Neural cell (in vitro differentiated cells): Measurements from ENCODE around the gene SGCE. TPM values are rescaled to one million over a fixed set of nuclear protein-coding genes. Genes with fewer than 3 reads are reported as not detected.

Experiments
- H2AFZ ChIP-seq: fragments of 200-600, 300-800 bp; sonication (generic), shearing (Covaris generic); 2 replicates; pipeline ENCODE4 v1.6.0; 2014; ENCODE audit warnings: low read depth, mild to moderate bottlenecking, antibody characterized with exemption, low read length, moderate library complexity
- H3F3A ChIP-seq: fragments of 200-600 bp; shearing (Covaris generic); 2 replicates; pipeline ENCODE4 v1.6.1; 2016; ENCODE audit warnings: mild to moderate bottlenecking, moderate library complexity, mixed read lengths, antibody characterized with exemption, low read length; ENCODE audit not compliant: insufficient read depth, poor library complexity, severe bottlenecking
- H3K27ac ChIP-seq: fragments of 200-600, 300-800 bp; sonication (generic), shearing (Covaris generic); 2 replicates; pipeline ENCODE4 v1.5.1; 2014; ENCODE audit warnings: mild to moderate bottlenecking, low read length, moderate library complexity
- H3K27me3 ChIP-seq: fragments of 300-800, 200-600 bp; sonication (generic), shearing (Covaris generic); 2 replicates; pipeline ENCODE4 v1.6.0; 2014; ENCODE audit warnings: mild to moderate bottlenecking, low read depth, low read length, moderate library complexity; ENCODE audit not compliant: insufficient read depth
- H3K36me3 ChIP-seq: fragments of 300-800, 200-600 bp; sonication (generic), shearing (Covaris generic); 2 replicates; pipeline ENCODE4 v1.5.1; 2014; ENCODE audit warnings: mild to moderate bottlenecking, antibody characterized with exemption, low read length, moderate library complexity; ENCODE audit not compliant: insufficient read depth
- H3K4me2 ChIP-seq: fragments of 300-800, 200-600 bp; sonication (generic), shearing (Covaris generic); 2 replicates; pipeline ENCODE4 v1.6.0; 2014; ENCODE audit warnings: mild to moderate bottlenecking, low read length
- H3K4me3 ChIP-seq: fragments of 300-800, 200-600 bp; sonication (generic), shearing (Covaris generic); 2 replicates; pipeline ENCODE4 v1.5.1; 2014; ENCODE audit warnings: mild to moderate bottlenecking, low read length, moderate library complexity
- H3K79me2 ChIP-seq: fragments of 200-600 bp; shearing (Covaris generic); replicated peaks from 2 replicates; pipeline ENCODE4 v1.6.0; 2014; ENCODE audit warnings: mild to moderate bottlenecking, low read length, moderate library complexity; ENCODE audit not compliant: insufficient read depth
- H3K9ac ChIP-seq: fragments of 300-800, 200-600 bp; sonication (generic), shearing (Covaris generic); 2 replicates; pipeline ENCODE4 v1.6.1; 2016; ENCODE audit warnings: mild to moderate bottlenecking, low read length, mixed read lengths
- H3K9me2 ChIP-seq: fragments of 200-600 bp; shearing (Covaris generic); 2 replicates; pipeline ENCODE4 v1.6.1; 2016; ENCODE audit warnings: mild to moderate bottlenecking, low read length, mixed read lengths; ENCODE audit not compliant: insufficient read depth
- H3K9me3 ChIP-seq: fragments of 200-600, 300-800 bp; sonication (generic), shearing (Covaris generic); 2 replicates; pipeline ENCODE4 v1.6.1; 2016; ENCODE audit warnings: mild to moderate bottlenecking, mixed run types, low read length, moderate library complexity, mixed read lengths
- H4K20me1 ChIP-seq: fragments of 200-600 bp; shearing (Covaris generic); 2 replicates; pipeline ENCODE4 v1.6.1; 2016; ENCODE audit warnings: mild to moderate bottlenecking, mixed run types; ENCODE audit not compliant: insufficient read depth
- CTCF ChIP-seq: fragments of 450-650 bp; IDR thresholded peaks from 2 replicates; pipeline ENCODE4 v1.5.1; 2014; ENCODE audit warnings: antibody characterized with exemption, mild to moderate bottlenecking, moderate library complexity; ENCODE audit not compliant: poor library complexity, severe bottlenecking
- EP300 ChIP-seq: fragments of 450-650 bp; conservative IDR thresholded peaks from 2 replicates; pipeline ENCODE4 v1.6.1; 2014; ENCODE audit warnings: antibody characterized with exemption, mild to moderate bottlenecking, moderate library complexity; ENCODE audit not compliant: poor library complexity, severe bottlenecking
- EZH2 ChIP-seq: fragments of 200-600, 300-800 bp; shearing (Covaris generic), sonication (generic); IDR thresholded peaks from 2 replicates; pipeline ENCODE4 v1.6.1; 2014; ENCODE audit warnings: antibody characterized with exemption, low read length, borderline replicate concordance, mild to moderate bottlenecking; ENCODE audit not compliant: insufficient read depth, poor library complexity, severe bottlenecking
- MXI1 ChIP-seq: fragments of 450-650 bp; conservative IDR thresholded peaks from 2 replicates; pipeline ENCODE4 v1.6.1; 2014; ENCODE audit warnings: antibody characterized with exemption, mild to moderate bottlenecking; ENCODE audit not compliant: poor library complexity, severe bottlenecking
- POLR2AphosphoS5 ChIP-seq: IDR thresholded peaks from 2 replicates; pipeline ENCODE4 v1.6.1; 2012
- RAD21 ChIP-seq: fragments of 450-650 bp; conservative IDR thresholded peaks from 2 replicates; pipeline ENCODE4 v1.6.1; 2014; ENCODE audit warnings: antibody characterized with exemption, mild to moderate bottlenecking, moderate library complexity
- REST ChIP-seq: IDR thresholded peaks from 2 replicates; pipeline ENCODE4 v1.6.1; 2012; ENCODE audit warnings: borderline replicate concordance
- SMC3 ChIP-seq: fragments of 450-650 bp; conservative IDR thresholded peaks from 2 replicates; pipeline ENCODE4 v1.6.1; 2014; ENCODE audit warnings: antibody characterized with exemption, mild to moderate bottlenecking, moderate library complexity; ENCODE audit not compliant: poor library complexity
- TAF1 ChIP-seq: IDR thresholded peaks from 2 replicates; pipeline ENCODE4 v1.6.1; 2012; ENCODE audit warnings: low read depth
- polyA plus RNA-seq: library from polyadenylated mRNA; depleted of rRNA; stranded (reverse); fragments of >200 nt; gene quantifications from 2 replicates; pipeline ENCODE4 v1.2.3, GENCODE V29; 2014

Gene SGCE
- polyA plus RNA-seq, 1 donor from 2014 or later, result 94.6 TPM

GRCh38 chr7:94687076-94687475, 31.1 kb upstream of the SGCE start:
- Histone ChIP-seq H3K9ac (no peak overlapping the region), H3K4me3 (no peak overlapping the region), H3K79me2 (no peaks in the 10 kb centered on the region), H3K9me3 (no peaks in the 10 kb centered on the region), H3F3A (no peaks in the 10 kb centered on the region), H4K20me1 (no peaks in the 10 kb centered on the region), H3K36me3 (no peaks in the 10 kb centered on the region), H3K27ac (no peak overlapping the region), H3K27me3 (no peaks in the 10 kb centered on the region), H2AFZ (no peak overlapping the region), H3K4me2 (no peak overlapping the region), H3K9me2 (no peaks in the 10 kb centered on the region)
- TF ChIP-seq EZH2, result no peak
- TF ChIP-seq POLR2AphosphoS5, result no peak
- no peak for TF ChIP-seq CTCF
- TF ChIP-seq TAF1, result no peak
- no peak for TF ChIP-seq REST
- TF ChIP-seq EP300, result no peak
- TF ChIP-seq RAD21, result no peak
- no peak for TF ChIP-seq SMC3
- no peak for TF ChIP-seq MXI1

GRCh38 chr7:94683066-94683465, 27.1 kb upstream of the SGCE start:
- Histone ChIP-seq H3K9me2 (no peaks in the 10 kb centered on the region), H2AFZ (no peak overlapping the region), H3K9ac (no peak overlapping the region), H3K27me3 (no peaks in the 10 kb centered on the region), H3F3A (no peaks in the 10 kb centered on the region), H3K9me3 (no peaks in the 10 kb centered on the region), H3K36me3 (no peaks in the 10 kb centered on the region), H3K27ac (no peak overlapping the region), H3K79me2 (no peaks in the 10 kb centered on the region), H4K20me1 (no peaks in the 10 kb centered on the region), H3K4me2 (no peak overlapping the region), H3K4me3 (no peak overlapping the region)
- TF ChIP-seq EZH2 (no peak), TAF1 (no peak), REST (no peak), EP300 (no peak), MXI1 (no peak), SMC3 (no peak), POLR2AphosphoS5 (no peak), RAD21 (no peak), CTCF (no peak)
